ENCODE measurements around the gene FAAH.

The FAAH gene

DNA sequence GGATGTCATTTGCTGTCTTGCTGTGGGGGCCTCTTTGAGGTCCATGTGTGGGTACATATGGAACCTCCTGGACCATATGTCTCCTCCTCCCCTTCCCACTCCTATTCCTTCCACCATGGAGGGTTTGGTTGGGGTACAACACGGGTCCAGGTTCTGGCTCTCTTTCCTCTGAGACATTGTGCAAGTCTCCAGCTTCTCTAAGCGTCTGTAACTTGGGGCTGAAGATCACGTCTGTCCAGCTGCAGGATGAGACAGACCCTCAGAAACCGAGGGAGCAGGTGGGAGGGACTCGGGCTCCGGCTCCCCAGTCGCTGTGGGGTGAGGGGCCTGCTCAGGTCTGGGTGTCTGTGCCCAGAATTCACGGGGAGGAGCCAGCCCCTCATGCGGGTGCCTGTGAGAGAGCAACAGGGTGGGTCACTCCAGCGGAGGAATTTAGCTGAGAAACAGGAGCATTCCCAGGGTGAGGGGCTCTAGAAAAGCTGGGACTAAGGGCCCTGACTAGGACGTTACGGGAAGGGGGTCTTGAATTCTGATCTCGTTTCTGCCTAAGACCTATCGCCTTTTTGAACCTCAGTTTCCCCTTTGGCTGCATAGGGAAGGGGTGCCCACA lies 53.5 kb downstream of the FAAH start:
- TF ChIP-seq CTCF (IDR thresholded peaks at IDR 0.05): no peak
- Histone ChIP-seq H3K27ac (no peak overlapping the region), H3K4me1 (ENCODE audit: control insufficient read depth in 1 of 2, insufficient read depth in 1 of 2, low read depth in 1 of 2, low read length in 1 of 2) (peaks cover 5 to 9% of the 10 kb centered on the region in 2 experiments), H3K4me3 (ENCODE audit: low read depth in 1 of 2, low read length in 1 of 2) (no peak overlapping the region), H3K27me3 (peaks cover 87% of the 10 kb centered on the region), H3K9me3 (no peaks in the 10 kb centered on the region), H3K36me3 (no peaks in the 10 kb centered on the region)

- H3K4me3 ChIP-seq (ENCODE audit: low read depth in 1 of 2, low read length in 1 of 2): no peak overlapping the region
- peaks cover 0 to 5% of the 10 kb centered on the region in 2 experiments for H3K4me1 ChIP-seq (ENCODE audit: control insufficient read depth in 1 of 2, insufficient read depth in 1 of 2, low read depth in 1 of 2, low read length in 1 of 2)
- H3K36me3 ChIP-seq: no peaks in the 10 kb centered on the region
- peaks cover 94% of the 10 kb centered on the region for H3K27me3 ChIP-seq
- no peaks in the 10 kb centered on the region for H3K9me3 ChIP-seq
- no peak overlapping the region for H3K27ac ChIP-seq
- TF ChIP-seq CTCF (IDR thresholded peaks at IDR 0.05): no peak
Observed at GRCh38 chr1:46448109-46448911, 54.2 kb downstream of the FAAH start.

GRCh38 chr1:46449223-46450159 lies 55.4 kb downstream of the FAAH start:
- H3K4me1 ChIP-seq (ENCODE audit: control insufficient read depth in 1 of 2, insufficient read depth in 1 of 2, low read depth in 1 of 2, low read length in 1 of 2): peaks cover 0 to 5% of the 10 kb centered on the region in 2 experiments
- no peak overlapping the region for H3K4me3 ChIP-seq (ENCODE audit: low read depth in 1 of 2, low read length in 1 of 2)
- peaks cover 100% of the 10 kb centered on the region for H3K27me3 ChIP-seq
- no peaks in the 10 kb centered on the region for H3K36me3 ChIP-seq
- H3K9me3 ChIP-seq: no peaks in the 10 kb centered on the region
- TF ChIP-seq CTCF (IDR thresholded peaks at IDR 0.05): no peak
- no peak overlapping the region for H3K27ac ChIP-seq

DNA sequence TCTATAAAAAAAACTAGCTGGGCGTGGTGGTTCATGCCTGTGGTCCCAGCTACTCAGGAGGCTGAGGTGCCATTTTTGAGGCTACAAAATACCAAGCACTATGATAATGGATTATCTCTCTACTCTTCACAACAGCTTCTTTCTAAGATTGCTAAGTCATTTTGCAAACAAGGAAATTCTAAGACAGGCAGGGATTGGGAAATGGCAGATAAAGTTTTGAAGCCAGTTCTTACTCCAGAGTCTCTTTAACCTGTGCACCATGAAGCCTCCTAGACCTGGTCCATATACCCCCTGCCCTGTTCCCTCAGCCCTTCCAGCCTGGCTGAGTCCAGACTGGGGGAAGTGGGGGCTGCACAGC lies 56.0 kb downstream of the FAAH start:
- H3K27me3 ChIP-seq: peaks cover 100% of the 10 kb centered on the region
- no peak overlapping the region for H3K4me3 ChIP-seq (ENCODE audit: low read depth in 1 of 2, low read length in 1 of 2)
- no peak for TF ChIP-seq CTCF (IDR thresholded peaks at IDR 0.05)
- H3K4me1 ChIP-seq (ENCODE audit: control insufficient read depth in 1 of 2, insufficient read depth in 1 of 2, low read depth in 1 of 2, low read length in 1 of 2): peaks cover 0 to 5% of the 10 kb centered on the region in 2 experiments
- H3K36me3 ChIP-seq: no peaks in the 10 kb centered on the region
- no peaks in the 10 kb centered on the region for H3K9me3 ChIP-seq
- H3K27ac ChIP-seq: no peak overlapping the region

All from neutrophil (primary cell).